GM12878 (cell line): Measurements from ENCODE around the gene CDH4. TPM values are rescaled to one million over a fixed set of nuclear protein-coding genes. Genes with fewer than 3 reads are reported as not detected.

ENCODE experiments used
- ATAC-seq: fragments of 200-7000 bp; cut with Tn5 transposase; 3 replicates; pipeline ENCODE4 v1.9.1; 2020; ENCODE audit warnings: mild to moderate bottlenecking, moderate library complexity
- BruUV-seq: library from RNA; stranded (reverse); fragments of 400-500 nt; replicated peaks from 2 replicates; lab custom pipeline; 2021; lab: Mats Ljungman, UMichigan
- CTCF ChIA-PET: fragments of 300-600 bp; sonication (Branson Sonifier 250); formaldehyde crosslinking; extraction: SDS; loops from one replicate; lab custom pipeline; 2021; ENCODE audit warnings: inconsistent platforms; lab: Yijun Ruan, JAX
- POLR2A ChIA-PET: fragments of 350-600 bp; formaldehyde crosslinking; extraction: SDS; loops from one replicate; lab custom pipeline; 2021; ENCODE audit warnings: inconsistent platforms; lab: Charles Lee
- RAD21 ChIA-PET: fragments of 300-600 bp; sonication (Branson Sonifier 250); formaldehyde crosslinking; loops from one replicate; lab custom pipeline; 2023; ENCODE audit warnings: antibody characterized with exemption; ENCODE audit not compliant: unreplicated experiment; lab: Charles Lee
- SMC1A ChIA-PET: fragments of 300-600 bp; sonication (Branson Sonifier 250); formaldehyde crosslinking; loops from one replicate; lab custom pipeline; 2023; ENCODE audit not compliant: unreplicated experiment, uncharacterized antibody; lab: Charles Lee
- DNase-seq: peaks from one replicate; pipeline ENCODE4 v3.0.0-alpha.2; 2011; ENCODE audit warnings: low read depth, low spot score
- FAIRE-seq: peaks from 3 replicates; lab custom pipeline; 2011; peaks lifted over from hg19 to GRCh38; lab: Jason Lieb, UNC
- H2AFZ ChIP-seq: 2 replicates; pipeline ENCODE4 v1.6.0; 2011; ENCODE audit warnings: low read depth, low read length, control low read depth; ENCODE audit not compliant: control insufficient read depth
- H3K27ac ChIP-seq: 2 replicates; pipeline ENCODE4 v1.5.1; 2011; ENCODE audit warnings: control low read depth; ENCODE audit not compliant: control insufficient read depth, insufficient read depth
- H3K27me3 ChIP-seq, 2 experiments: replicated peaks in 1 of 2; 2 replicates each; pipeline versions ENCODE4 v1.6.0 to v1.6.1; 2011; ENCODE audit warnings: low read length in 1 of 2; ENCODE audit not compliant: control insufficient read depth in 2 of 2, insufficient read depth in 2 of 2
- H3K36me3 ChIP-seq, 2 experiments: 2 replicates each; pipeline ENCODE4 v1.5.1; 2011; ENCODE audit warnings: low read length in 1 of 2; ENCODE audit not compliant: control insufficient read depth in 2 of 2, insufficient read depth in 2 of 2
- H3K4me1 ChIP-seq: 2 replicates; pipeline ENCODE4 v1.6.1; 2011; ENCODE audit warnings: mild to moderate bottlenecking, low read length, moderate library complexity, mixed read lengths; ENCODE audit not compliant: control insufficient read depth, insufficient read depth
- H3K4me2 ChIP-seq: 2 replicates; pipeline ENCODE4 v1.6.0; 2011; ENCODE audit warnings: control low read depth; ENCODE audit not compliant: control insufficient read depth, insufficient read depth
- H3K4me3 ChIP-seq: fragments of 200-600 bp; sonication (generic); 2 replicates; pipeline ENCODE4 v1.5.1; 2016
- H3K79me2 ChIP-seq: 2 replicates; pipeline ENCODE4 v1.6.0; 2011; ENCODE audit warnings: low read length; ENCODE audit not compliant: control insufficient read depth, insufficient read depth
- H3K9ac ChIP-seq: 2 replicates; pipeline ENCODE4 v1.8.0; 2011; ENCODE audit warnings: low read length, control low read depth, mixed read lengths; ENCODE audit not compliant: control insufficient read depth, insufficient read depth
- H3K9me3 ChIP-seq: replicated peaks from 3 replicates; pipeline ENCODE4 v1.5.1; 2011; ENCODE audit warnings: mild to moderate bottlenecking, low read length; ENCODE audit not compliant: control insufficient read depth, insufficient read depth
- H4K20me1 ChIP-seq: 2 replicates; pipeline ENCODE4 v1.6.0; 2011; ENCODE audit not compliant: control insufficient read depth, insufficient read depth
- BACH1 ChIP-seq: fragments of 450-650 bp; IDR thresholded peaks from 2 replicates; pipeline ENCODE4 v1.6.1; 2017; ENCODE audit warnings: mild to moderate bottlenecking, borderline replicate concordance
- CBFB ChIP-seq: IDR thresholded peaks from 2 replicates; pipeline ENCODE4 v1.6.1; 2016; ENCODE audit warnings: antibody characterized with exemption, low read depth
- E4F1 ChIP-seq: fragments of 450-650 bp; IDR thresholded peaks from 2 replicates; pipeline ENCODE4 v1.6.1; 2018; ENCODE audit warnings: borderline replicate concordance, mild to moderate bottlenecking; ENCODE audit not compliant: partially characterized antibody
- HCFC1 ChIP-seq: fragments of 150-350 bp; IDR thresholded peaks from 2 replicates; pipeline ENCODE4 v1.6.1; 2014; ENCODE audit warnings: low read length
- RELA ChIP-seq: fragments of 450-650 bp; IDR thresholded peaks from 2 replicates; pipeline ENCODE4 v1.8.0; 2014; ENCODE audit warnings: borderline replicate concordance; ENCODE audit not compliant: partially characterized antibody
- SMARCA5 ChIP-seq: fragments of 450-650 bp; IDR thresholded peaks from 2 replicates; pipeline ENCODE4 v1.6.1; 2017; ENCODE audit warnings: mild to moderate bottlenecking
- WGBS: methylation state at CpG from one replicate; pipeline ENCODE4 v1.1.6; 2016; ENCODE audit warnings: low lambda C conversion rate; ENCODE audit not compliant: insufficient replicate concordance, insufficient coverage; ENCODE audit errors: missing lambda C conversion rate; 5-methylcytosine and 5-hydroxymethylcytosine counted together
- in situ Hi-C: fragments of 300-500 bp; cut with MboI; formaldehyde crosslinking; loops from 9 replicates; pipeline ENCODE4 v1.14.3; 2018; ENCODE audit warnings: mixed read lengths
- intact Hi-C: fragments of 100-400 bp; cut with micrococcal nuclease; formaldehyde crosslinking; loops from one replicate; pipeline ENCODE4 v1.14.2; 2022; ENCODE audit not compliant: unreplicated experiment
- polyA plus RNA-seq, 11 experiments: library from polyadenylated mRNA; depleted of rRNA in 4 of 11; unstranded in 6 of 11; stranded (reverse) in 5 of 11; fragments of >200 nt; fragmentation: Nextera tagmentation in 4 of 11; fragmentation: Illumina TruSeq in 1 of 11; extraction: Ambion mirVana in 4 of 11; extraction: Trizol in 1 of 11; gene quantifications; 1 replicate in 1 of 11; 2 replicates in 10 of 11; pipeline versions ENCODE4 v1.2.1 to v1.2.3, GENCODE V29; 2011 to 2016; ENCODE audit warnings: inconsistent platforms in 2 of 11, missing spikeins in 2 of 11, low read depth in 1 of 11
- total RNA-seq, 4 experiments: library from RNA; depleted of rRNA in 3 of 4; stranded (reverse); fragments of >200 nt in 3 of 4; fragmentation: Illumina TruSeq in 1 of 4; extraction: Trizol in 1 of 4; gene quantifications; 2 replicates each; pipeline versions ENCODE4 v1.2.1 to v1.2.3, GENCODE V29; 2013 to 2021
- TF ChIP-seq, protein P1 (sequence below): fragments of 450-650 bp; IDR thresholded peaks from 2 replicates; pipeline ENCODE4 v1.6.1; 2017; ENCODE audit warnings: mild to moderate bottlenecking, moderate library complexity

CDH4 gene
- total and polyA plus RNA-seq, 10 of the 15 experiments (the other 5 are each of a cell fraction or from before 2014, with no cell fraction given): not detected

DNA sequence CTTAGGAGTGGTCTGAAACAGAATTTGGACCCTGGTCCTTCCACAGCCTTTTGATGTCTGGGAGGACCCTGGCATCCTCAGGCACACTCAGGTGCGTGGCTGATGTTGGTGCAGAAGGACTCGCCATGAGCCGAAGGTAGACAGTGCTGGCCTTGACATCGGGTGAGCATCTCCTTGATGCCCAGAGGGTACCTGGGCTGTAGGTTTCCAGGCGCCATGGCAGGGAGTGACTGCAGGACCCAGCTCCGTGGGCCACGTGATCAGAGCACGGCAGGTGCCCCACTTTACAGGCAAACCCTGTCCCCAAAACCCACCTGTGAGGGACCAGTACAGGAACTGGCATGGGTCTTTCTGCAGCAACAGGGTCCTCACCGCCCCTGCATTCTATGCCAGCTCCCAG, 319.2 kb downstream of the CDH4 start:
- intact Hi-C loops: no loop called here
- POLR2A ChIA-PET: no interaction called here
- H3K79me2 ChIP-seq: no peaks in the 10 kb centered on the region
- FAIRE-seq: no peak
- no peaks in the 10 kb centered on the region for H3K36me3 ChIP-seq
- no peak overlapping the region for H3K4me3 ChIP-seq
- BruUV-seq: no TSS peak
- H3K27ac ChIP-seq: no peak overlapping the region
- H3K9ac ChIP-seq: no peak overlapping the region
- WGBS: 35% methylated on average over 7 of the region's 9 CpGs
- RAD21 ChIA-PET: no interaction called here
- TF ChIP-seq HCFC1 (no peak), E4F1 (no peak), RELA (no peak), BACH1 (no peak), SMARCA5 (no peak), CBFB (no peak)
- TF ChIP-seq, protein P1, sequence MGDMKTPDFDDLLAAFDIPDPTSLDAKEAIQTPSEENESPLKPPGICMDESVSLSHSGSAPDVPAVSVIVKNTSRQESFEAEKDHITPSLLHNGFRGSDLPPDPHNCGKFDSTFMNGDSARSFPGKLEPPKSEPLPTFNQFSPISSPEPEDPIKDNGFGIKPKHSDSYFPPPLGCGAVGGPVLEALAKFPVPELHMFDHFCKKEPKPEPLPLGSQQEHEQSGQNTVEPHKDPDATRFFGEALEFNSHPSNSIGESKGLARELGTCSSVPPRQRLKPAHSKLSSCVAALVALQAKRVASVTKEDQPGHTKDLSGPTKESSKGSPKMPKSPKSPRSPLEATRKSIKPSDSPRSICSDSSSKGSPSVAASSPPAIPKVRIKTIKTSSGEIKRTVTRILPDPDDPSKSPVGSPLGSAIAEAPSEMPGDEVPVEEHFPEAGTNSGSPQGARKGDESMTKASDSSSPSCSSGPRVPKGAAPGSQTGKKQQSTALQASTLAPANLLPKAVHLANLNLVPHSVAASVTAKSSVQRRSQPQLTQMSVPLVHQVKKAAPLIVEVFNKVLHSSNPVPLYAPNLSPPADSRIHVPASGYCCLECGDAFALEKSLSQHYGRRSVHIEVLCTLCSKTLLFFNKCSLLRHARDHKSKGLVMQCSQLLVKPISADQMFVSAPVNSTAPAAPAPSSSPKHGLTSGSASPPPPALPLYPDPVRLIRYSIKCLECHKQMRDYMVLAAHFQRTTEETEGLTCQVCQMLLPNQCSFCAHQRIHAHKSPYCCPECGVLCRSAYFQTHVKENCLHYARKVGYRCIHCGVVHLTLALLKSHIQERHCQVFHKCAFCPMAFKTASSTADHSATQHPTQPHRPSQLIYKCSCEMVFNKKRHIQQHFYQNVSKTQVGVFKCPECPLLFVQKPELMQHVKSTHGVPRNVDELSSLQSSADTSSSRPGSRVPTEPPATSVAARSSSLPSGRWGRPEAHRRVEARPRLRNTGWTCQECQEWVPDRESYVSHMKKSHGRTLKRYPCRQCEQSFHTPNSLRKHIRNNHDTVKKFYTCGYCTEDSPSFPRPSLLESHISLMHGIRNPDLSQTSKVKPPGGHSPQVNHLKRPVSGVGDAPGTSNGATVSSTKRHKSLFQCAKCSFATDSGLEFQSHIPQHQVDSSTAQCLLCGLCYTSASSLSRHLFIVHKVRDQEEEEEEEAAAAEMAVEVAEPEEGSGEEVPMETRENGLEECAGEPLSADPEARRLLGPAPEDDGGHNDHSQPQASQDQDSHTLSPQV: no peak
- TF ChIP-seq, all 136 proteins: peak for 0
- ATAC-seq (no peak), DNase-seq (no peak)
- Histone ChIP-seq H3K4me1 (no peaks in the 10 kb centered on the region), H3K4me2 (no peak overlapping the region), H4K20me1 (no peaks in the 10 kb centered on the region), H3K27me3 (no peaks in the 10 kb centered on the region), H3K9me3 (no peaks in the 10 kb centered on the region; the same call in 2 of the 3 replicates), H2AFZ (no peak overlapping the region)
- SMC1A ChIA-PET: no interaction called here
- CTCF ChIA-PET: no interaction called here
- in situ Hi-C loops: no loop called here
